ENCODE results near the gene CAMTA1.

CAMTA1 gene

GRCh38 chr1:7334475-7335035 is 549.3 kb downstream of the CAMTA1 start:
- DNase-seq (ENCODE audit: low read depth): no peak

DNA sequence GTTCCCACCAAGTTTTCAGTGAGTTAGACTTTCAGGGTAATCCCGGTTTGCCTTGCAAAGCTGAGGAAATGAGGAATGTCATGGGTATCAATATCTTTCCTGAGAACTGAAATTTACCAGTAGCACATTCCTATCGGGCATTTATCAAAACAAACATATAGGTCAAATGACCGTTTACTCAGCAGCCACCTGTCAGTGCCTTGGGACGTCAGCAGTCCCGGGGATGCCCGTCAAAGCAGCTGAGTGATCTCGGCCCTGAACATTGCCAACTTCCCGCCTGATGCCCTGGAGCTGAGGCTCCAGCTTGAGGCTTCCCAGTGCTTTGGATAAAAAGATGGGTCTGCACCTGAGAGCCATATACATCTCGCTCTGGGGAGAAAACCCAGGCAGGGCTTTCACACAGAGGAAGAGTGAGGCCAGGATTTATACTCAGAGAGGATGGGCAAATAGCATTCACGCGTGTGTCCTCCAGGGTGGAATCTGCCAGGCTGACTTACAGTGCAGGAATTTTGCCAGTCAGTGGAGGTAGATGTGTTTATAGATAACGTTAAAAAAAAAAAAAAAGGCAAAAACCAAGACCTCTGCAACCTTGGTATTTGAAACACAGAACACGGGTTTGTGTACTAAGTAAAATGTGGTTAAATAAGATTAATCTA is 550.1 kb downstream of the CAMTA1 start:
- no peak overlapping the region for H3K4me3 ChIP-seq (ENCODE audit: low read depth, low read length)
- no peak for DNase-seq (ENCODE audit: low read depth)
- no peak for TF ChIP-seq CTCF (IDR thresholded peaks at IDR 0.05; ENCODE audit: insufficient read depth, low read depth, low read length, missing control alignments)

More at GRCh38 chr1:7334475-7335035, 549.3 kb downstream of the CAMTA1 start:
- TF ChIP-seq CTCF (IDR thresholded peaks at IDR 0.05; ENCODE audit: insufficient read depth, low read depth, low read length, missing control alignments): no peak
- H3K4me3 ChIP-seq (ENCODE audit: low read depth, low read length): no peak overlapping the region

- DNase-seq (ENCODE audit: low read depth): no peak
- H3K4me3 ChIP-seq (ENCODE audit: low read depth, low read length): no peak overlapping the region
- no peak for TF ChIP-seq CTCF (IDR thresholded peaks at IDR 0.05; ENCODE audit: insufficient read depth, low read depth, low read length, missing control alignments)
Measured at GRCh38 chr1:7338439-7338838, 553.2 kb downstream of the CAMTA1 start.

DNA sequence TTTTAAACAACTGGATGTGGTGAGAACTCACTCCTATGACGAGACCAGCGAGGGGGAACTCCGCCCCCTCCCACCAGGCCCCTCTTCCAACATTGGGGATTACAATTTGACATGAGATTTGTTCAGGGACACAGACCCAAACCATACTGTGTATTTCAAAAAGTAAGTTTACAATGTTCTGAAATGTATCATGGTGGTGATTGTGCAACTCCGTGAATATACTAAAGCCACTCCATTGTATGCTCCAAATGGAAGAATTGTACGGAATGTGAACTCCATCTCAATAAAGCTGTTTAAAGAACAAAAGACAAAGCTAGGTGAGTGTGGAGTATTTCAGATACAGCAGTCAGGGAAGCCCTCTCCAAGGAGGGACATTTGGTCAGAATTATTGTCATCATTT is 553.8 kb downstream of the CAMTA1 start:
- TF ChIP-seq CTCF (IDR thresholded peaks at IDR 0.05; ENCODE audit: insufficient read depth, low read depth, low read length, missing control alignments): no peak
- no peak overlapping the region for H3K4me3 ChIP-seq (ENCODE audit: low read depth, low read length)
- DNase-seq (ENCODE audit: low read depth): no peak

DNA sequence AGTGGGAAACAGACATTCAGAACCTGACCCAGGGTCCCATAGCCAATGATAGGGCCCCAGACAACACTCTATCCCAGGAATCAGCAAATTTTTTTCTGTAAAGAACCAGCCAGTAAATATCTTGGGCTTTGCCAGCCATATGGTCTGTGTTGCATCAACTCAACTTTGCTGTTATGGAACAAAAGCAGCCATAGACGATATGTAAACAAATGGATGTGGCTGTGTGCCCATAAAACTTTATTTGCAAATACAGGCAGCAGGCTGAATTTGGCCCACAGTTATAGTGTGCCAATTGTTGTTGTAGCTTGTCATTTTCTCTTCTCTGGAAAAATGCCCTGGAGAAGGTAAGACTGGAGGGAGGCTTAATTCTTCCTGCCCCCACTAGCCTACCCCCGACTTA is 554.7 kb downstream of the CAMTA1 start:
- no peak overlapping the region for H3K4me3 ChIP-seq (ENCODE audit: low read depth, low read length)
- no peak for DNase-seq (ENCODE audit: low read depth)
- no peak for TF ChIP-seq CTCF (IDR thresholded peaks at IDR 0.05; ENCODE audit: insufficient read depth, low read depth, low read length, missing control alignments)

- no peak for DNase-seq (ENCODE audit: low read depth)
- no peak for TF ChIP-seq CTCF (IDR thresholded peaks at IDR 0.05; ENCODE audit: insufficient read depth, low read depth, low read length, missing control alignments)
- H3K4me3 ChIP-seq (ENCODE audit: low read depth, low read length): no peak overlapping the region
Measured at GRCh38 chr1:7341145-7341905, 556.1 kb downstream of the CAMTA1 start.

All from GM12865 (cell line).